Stimulated activated CD8-positive, alpha-beta memory T cell treated with anti-CD3 and anti-CD28 coated beads, Interleukin-12 subunit alpha, Interleukin-12 subunit beta, amount 100 ng/mL, for 24 hours (primary cell): ENCODE results near the gene IRX2.

Experiments
- DNase-seq: peaks from one replicate; pipeline ENCODE4 v3.0.0-alpha.2; 2020; ENCODE audit errors: extremely low read depth

Gene IRX2

GRCh38 chr5:2741956-2742355 is 9.5 kb downstream of the IRX2 start:
- DNase-seq, result no peak

- no peak for DNase-seq
These were observed 10.5 kb downstream of the IRX2 start for GRCh38 chr5:2740876-2741555.

GRCh38 chr5:2740051-2740875 is 11.2 kb downstream of the IRX2 start:
- no peak for DNase-seq

DNA sequence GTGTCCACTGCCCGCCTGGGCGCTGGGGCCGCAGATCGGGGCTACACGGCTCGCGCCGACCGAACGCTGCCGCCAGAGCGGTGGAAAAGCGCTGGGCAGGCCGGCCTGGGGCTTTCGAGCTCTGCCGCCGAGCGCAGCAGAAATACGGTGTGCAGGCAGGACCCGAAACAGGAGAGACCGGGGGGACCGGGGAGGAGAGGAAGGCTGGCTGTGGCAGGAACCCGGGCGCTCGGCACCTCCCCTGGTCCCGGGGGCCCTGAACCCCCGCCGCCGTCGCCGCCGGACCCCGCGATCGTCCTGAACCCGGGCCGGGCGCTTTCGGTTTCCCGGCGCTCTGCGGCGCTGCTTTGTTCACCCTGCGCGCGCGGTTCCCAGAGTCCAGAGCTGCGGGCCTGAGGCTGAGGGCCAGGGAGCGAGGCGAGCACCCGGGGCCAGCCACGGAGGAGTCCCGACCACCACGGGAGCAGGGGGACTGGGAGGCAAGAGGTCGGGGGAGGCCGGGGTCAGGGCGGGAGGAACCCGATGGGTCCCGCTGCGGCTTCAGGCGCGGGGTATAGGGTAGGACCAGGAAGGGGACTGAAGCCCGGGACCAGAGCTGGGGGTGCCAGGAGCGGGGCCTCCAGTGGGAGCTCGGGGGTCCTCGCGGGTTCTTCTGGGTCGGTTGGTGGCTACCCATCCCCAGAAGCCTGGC is 12.0 kb downstream of the IRX2 start:
- DNase-seq, result no peak

GRCh38 chr5:2738700-2739359 is 12.6 kb downstream of the IRX2 start:
- no peak for DNase-seq

GRCh38 chr5:2738156-2738699 is 13.2 kb downstream of the IRX2 start:
- DNase-seq, result no peak

DNA sequence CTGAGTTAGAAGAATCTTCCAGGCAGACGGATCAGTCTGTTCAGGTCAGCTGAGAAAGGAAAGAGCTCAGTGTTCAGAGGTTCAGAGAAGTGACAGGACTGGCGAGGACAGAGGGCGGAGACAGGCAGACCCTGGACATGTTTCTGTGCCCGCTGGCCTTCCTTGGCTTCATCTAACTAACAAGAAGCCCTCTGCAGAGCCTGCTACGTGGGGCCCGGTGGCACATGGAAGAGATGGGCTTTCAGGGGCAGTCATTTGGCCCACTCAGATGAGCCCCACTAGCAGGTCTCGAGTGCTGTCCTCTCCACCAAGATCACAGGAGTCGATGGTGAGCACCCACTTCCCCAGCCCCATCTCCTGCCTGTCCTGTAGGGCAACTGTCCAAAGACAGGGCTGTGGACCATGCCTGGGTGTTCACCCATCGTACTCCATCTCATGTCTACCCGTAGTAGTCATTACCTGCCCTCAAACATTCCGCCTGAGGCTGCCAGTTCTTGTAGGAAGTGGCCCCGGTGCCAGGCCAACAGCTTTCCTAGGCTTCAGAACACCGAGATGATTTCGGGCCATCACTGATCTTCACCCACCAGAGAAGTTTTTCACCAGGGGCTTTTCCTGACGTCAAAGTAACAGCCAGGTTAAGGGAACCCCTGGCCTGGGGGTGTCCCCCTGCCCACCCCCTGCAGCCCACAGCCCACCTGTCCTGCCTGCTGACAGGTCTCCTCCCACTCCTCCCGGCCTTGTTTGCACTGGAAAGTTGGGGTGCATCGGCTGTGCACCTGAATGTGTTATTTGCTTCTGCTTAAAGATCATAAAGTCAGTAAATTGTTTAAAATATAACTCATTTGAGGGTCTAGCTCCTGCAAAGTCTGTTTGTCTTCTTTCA is 14.0 kb downstream of the IRX2 start:
- DNase-seq, result no peak

GRCh38 chr5:2736872-2737271 is 14.6 kb downstream of the IRX2 start:
- DNase-seq, result no peak

DNA sequence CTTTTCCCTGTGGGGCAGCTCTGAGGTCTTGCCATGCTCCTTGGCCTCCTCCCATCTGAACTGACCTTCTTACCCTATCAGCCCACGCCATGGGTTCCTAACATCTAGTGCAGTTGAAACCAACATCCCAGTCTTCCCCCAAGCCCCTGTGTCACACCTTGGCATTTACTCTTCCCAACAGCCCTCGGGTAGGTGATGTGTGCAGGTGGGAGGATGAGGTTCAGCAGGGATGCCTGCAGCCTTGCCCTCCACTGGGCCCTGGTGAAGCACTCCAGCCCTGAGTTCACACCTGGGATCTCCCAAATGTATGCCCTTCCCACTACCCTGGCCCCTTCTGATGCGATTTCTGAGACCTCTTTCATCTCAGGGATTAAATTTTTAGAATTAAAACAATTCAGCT is 15.5 kb downstream of the IRX2 start:
- DNase-seq, result no peak

DNA sequence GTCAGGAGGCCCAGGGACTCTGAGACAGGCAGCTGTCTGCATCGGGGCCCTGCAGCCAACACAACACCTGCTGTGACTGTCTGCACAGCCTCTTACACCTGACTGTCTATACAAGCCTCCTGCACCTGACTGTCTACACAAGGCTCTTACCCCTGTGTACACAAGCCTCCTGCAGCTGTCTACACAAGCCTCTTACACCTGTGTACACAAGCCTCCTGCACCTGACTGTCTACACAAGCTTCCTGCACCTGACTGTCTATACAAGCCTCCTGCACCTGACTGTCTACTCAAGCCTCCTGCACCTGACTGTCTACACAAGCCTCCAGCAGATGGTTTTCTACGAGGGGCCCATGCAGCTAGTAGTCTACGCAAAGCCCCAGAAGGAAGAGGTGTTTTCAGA is 18.6 kb downstream of the IRX2 start:
- no peak for DNase-seq

GRCh38 chr5:2732004-2732403 is 19.5 kb downstream of the IRX2 start:
- DNase-seq, result no peak

DNA sequence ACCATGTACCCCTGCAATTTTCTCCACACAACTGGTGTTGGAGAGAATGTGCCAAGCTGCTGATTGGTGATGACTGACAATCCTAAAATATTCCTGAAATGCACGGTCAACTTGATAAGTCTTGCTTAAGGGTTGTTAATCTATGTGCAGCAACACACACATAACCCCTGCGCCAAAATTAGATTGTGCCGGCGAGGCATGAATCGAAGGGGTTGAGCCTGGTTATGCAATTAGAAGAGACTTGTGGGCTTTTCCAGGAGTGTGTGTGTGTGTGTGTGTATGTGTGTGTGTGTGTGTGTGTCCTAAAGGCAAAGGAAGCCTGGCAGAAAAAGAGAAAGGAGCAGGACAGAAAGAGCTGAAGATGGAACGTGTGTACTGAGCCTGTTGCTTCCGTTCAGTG is 22.3 kb downstream of the IRX2 start:
- DNase-seq, result no peak

DNA sequence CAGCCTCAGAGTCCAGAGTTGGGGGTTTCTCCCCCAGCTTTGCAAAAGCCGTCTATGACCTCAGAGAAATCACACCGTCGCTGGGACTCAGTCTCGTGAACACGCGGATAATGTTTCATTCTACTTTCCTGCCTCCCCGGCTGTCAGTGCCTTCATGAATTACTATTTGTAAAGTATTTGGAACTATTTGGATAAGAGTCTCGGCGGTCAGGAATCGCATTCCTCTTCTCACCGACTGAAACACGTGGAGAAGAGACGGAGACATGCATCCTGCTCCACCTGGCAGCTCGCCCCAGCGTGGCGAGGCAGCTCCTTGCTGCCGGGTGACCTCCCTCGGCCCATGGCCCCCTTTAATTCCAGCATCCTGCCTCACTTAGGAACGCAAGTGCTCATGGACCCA is 23.9 kb downstream of the IRX2 start:
- no peak for DNase-seq

DNA sequence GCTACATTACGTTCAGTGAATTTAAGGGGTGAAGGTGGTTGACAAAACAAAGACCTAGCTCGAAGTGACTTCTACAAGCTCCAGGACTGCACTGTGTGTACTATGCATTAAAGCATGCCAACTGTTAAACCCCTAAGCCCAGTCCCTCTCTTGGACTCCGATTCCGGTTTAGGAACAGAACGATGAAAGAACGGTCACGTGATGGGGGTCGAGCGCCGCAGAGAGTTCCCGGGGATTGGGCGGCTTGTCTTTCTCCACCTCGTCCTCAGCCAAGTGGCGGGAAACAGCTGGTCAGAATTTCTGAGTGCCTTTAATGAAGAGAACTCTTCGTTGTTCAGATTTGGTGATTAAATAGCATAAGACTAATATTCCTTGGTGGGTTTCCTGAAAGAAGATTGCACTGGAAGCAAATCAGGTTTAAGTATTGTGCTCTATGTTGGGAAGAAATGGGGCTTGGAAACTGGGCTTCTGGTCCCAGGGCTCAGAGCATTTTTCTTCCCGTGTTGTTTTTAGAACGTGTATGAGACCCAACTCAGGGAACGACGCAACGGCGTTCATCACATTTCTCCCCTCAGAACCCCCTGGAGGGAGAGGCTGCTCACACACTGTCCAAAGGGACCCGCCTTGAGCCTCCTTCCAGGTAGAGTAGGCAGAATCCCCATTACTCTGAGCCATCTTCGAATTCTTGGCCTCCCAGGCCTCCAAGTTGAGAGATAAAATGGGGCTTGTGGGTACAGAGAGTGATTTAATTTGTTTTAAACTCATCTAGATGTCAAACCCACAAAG is 25.3 kb downstream of the IRX2 start:
- no peak for DNase-seq

DNA sequence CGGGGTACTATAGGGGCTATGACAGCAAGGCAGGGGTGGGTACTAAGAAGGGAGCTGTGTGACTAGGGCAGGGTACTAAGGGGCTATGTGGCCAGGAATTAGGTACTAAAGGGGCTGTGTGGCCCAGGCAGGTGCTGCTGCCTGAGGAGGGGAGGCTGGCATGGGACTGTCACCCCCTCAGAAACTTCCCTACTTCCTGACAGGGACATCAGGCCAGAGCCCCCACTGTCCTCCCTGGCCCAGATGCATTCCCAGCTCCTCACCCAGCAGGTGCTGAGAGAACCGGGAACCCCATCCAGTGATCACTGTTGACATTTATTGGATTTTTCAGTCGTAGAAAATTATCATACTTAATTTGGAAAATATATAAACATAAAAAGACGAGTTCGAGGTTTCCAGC is 26.6 kb downstream of the IRX2 start:
- DNase-seq, result no peak

DNA sequence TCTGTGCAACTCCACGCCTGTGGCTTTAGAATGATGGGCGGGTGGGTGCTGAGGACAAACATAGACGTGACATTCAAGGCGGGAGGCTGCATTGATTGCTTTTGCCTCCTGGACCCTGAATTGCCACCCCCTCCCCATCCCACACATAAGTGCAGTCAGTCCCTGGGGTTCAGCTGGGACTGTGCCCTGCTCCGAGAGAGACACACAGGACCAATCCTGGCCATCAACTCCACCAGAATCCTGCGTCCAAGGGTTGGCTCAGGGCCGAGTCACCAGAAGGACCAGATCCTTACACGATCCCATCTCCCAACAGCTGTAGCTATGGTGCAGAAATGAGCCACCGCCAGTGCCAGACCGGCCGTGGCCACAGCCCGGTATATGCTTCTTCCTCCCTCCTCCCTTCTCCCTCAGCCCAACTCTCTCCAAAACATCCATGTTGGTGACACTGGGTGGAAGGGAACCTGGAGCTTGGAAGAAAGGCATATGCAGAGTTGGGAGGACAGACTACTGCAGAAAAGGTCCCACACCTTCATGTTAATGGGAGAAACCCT is 27.4 kb downstream of the IRX2 start:
- DNase-seq, result no peak

GRCh38 chr5:2722901-2723300 is 28.6 kb downstream of the IRX2 start:
- no peak for DNase-seq

DNA sequence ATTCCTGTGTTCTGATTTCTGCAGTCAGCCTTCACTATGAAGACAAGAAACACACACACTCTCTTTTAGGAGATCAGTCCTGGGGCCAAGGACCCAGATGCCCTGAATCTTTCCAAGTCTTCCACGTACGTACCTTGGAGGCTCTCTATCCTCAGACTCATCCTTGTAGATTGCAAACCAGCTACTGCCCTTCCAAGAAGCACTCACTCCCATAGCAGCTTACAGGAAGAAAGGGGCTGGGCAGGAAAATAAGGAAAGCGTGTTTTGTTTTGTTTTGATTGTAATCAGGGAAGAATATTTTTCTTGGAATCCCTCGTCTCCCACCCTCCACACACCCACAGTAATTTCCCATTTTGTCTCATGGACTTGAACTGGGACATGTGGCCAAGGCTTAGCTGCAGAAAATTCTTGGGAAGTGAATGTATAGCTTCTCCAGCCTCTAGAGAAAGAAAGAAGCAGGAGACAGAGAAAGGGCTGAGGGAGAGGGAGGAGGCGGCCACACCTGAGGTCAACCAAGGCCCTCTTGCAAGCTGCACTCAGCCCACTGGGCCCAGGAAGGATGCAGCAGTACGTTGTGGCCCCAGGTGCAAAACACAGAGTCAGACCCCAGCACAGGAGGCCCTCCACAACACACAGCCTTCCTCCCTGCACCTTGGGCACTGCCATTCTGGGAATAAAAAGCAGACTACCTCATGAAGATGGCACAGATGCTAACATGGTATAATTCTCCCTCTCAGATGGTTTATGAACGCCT is 29.9 kb downstream of the IRX2 start:
- no peak for DNase-seq

DNA sequence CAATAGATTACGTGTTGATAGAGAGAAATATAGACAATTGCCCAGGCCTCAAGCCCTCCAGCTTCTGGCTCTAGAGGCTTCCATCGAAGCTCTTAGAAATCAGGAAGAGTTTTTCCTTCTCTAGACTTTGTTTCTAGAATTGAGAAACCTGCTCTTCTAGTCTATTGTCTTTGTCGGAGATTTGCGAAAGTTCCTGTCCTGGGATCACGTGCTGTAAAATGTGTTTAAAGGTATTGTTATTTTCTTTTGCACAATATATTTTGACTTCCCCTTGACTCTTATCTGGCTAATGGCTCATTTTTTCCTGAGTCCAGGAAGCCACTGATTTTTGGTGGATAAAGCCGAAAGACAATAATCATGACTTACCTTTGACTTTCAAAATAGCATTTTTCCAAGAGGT is 32.1 kb downstream of the IRX2 start:
- no peak for DNase-seq
